Ovary (tissue), 3 donors: ENCODE measurements around the gene LDHAL6B.

Experiments
- POLR2A ChIP-seq: fragments of 450-650 bp; IDR thresholded peaks from one replicate; pipeline ENCODE4 v1.6.1; 2017; ENCODE audit warnings: antibody characterized with exemption, mild to moderate bottlenecking, moderate library complexity
- TF ChIP-seq, protein P1 (sequence below), 3 donors: fragments of 450-650 bp in 2 of 3; fragments of 200-600 bp in 1 of 3; IDR thresholded peaks; one replicate each; pipeline versions ENCODE4 v1.5.1 to v1.8.0; 2016 to 2022; ENCODE audit warnings: antibody characterized with exemption in 3 of 3, mild to moderate bottlenecking in 1 of 3
- donor health status: DM: no; HTN: no; CAD: no.

DNA sequence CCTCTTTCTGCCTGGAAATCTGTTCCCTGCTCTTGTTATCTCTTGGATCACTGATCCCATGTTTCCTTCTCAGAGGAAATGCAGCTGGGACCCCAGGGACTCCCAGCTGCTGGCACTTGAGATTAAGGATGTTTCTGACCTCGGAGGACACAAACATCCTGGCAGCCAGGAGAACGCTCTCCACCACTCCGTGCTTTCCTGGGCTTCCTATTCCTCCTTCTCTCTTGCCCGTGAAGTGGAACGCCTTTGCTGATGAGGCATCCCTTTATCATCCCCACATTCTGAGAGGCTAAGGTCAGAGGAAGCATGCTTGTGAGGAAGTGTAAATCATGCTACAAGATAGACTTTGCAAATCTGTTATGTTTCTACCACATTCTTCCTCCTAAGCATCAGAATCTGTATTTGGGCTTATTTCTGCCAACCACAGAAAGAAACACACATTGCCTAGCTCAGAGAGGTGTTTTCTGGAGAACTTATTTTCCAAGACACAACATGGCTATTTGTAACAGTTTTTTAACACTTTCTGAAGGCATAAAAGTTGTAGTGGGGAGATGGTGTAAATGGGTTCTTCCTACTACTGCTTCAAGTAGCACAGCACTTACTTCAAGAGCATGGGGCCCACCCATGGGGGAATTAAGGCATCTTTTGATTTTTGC lies 25.6 kb upstream of the LDHAL6B start:
- no peak for TF ChIP-seq POLR2A
- TF ChIP-seq, protein P1, sequence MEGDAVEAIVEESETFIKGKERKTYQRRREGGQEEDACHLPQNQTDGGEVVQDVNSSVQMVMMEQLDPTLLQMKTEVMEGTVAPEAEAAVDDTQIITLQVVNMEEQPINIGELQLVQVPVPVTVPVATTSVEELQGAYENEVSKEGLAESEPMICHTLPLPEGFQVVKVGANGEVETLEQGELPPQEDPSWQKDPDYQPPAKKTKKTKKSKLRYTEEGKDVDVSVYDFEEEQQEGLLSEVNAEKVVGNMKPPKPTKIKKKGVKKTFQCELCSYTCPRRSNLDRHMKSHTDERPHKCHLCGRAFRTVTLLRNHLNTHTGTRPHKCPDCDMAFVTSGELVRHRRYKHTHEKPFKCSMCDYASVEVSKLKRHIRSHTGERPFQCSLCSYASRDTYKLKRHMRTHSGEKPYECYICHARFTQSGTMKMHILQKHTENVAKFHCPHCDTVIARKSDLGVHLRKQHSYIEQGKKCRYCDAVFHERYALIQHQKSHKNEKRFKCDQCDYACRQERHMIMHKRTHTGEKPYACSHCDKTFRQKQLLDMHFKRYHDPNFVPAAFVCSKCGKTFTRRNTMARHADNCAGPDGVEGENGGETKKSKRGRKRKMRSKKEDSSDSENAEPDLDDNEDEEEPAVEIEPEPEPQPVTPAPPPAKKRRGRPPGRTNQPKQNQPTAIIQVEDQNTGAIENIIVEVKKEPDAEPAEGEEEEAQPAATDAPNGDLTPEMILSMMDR (IDR thresholded peaks at IDR 0.05) = no peak
